Fibroblast of pulmonary artery (primary cell): ENCODE data around the gene FAM53B.

ENCODE experiments used
- DNase-seq: peaks from one replicate; pipeline ENCODE4 v3.0.0-alpha.2; 2010; ENCODE audit warnings: low read depth
- H3K4me3 ChIP-seq: replicated peaks from 2 replicates; pipeline ENCODE4 v1.5.1; 2011; ENCODE audit warnings: low read depth, mild to moderate bottlenecking, control low read depth, low read length, moderate library complexity
- CTCF ChIP-seq: IDR thresholded peaks from 2 replicates; pipeline ENCODE4 v1.5.1; 2011; ENCODE audit warnings: mild to moderate bottlenecking, control low read depth, low read length, inconsistent platforms; ENCODE audit errors: missing control alignments

Gene FAM53B

GRCh38 chr10:124621637-124622036 is 122.5 kb downstream of the FAM53B start:
- no peak overlapping the region for H3K4me3 ChIP-seq
- no peak for DNase-seq
- TF ChIP-seq CTCF: no peak

- no peak for DNase-seq
- TF ChIP-seq CTCF: no peak
- H3K4me3 ChIP-seq: no peak overlapping the region
Observed at GRCh38 chr10:124619802-124620490, 124.2 kb downstream of the FAM53B start.

GRCh38 chr10:124619195-124619594 is 125.0 kb downstream of the FAM53B start:
- no peak for DNase-seq
- no peak for TF ChIP-seq CTCF
- H3K4me3 ChIP-seq: no peak overlapping the region

- H3K4me3 ChIP-seq: no peak overlapping the region
- no peak for DNase-seq
- no peak for TF ChIP-seq CTCF
Observed at GRCh38 chr10:124618470-124619073, 125.6 kb downstream of the FAM53B start.

GRCh38 chr10:124616836-124617130 is 127.4 kb downstream of the FAM53B start:
- no peak for DNase-seq
- no peak for TF ChIP-seq CTCF

GRCh38 chr10:124616040-124616835 is 127.9 kb downstream of the FAM53B start:
- no peak overlapping the region for H3K4me3 ChIP-seq
- TF ChIP-seq CTCF: no peak
- DNase-seq: no peak

More at GRCh38 chr10:124616836-124617130, 127.4 kb downstream of the FAM53B start:
- H3K4me3 ChIP-seq: no peak overlapping the region
